ENCODE data around the gene TMEM273.

Gene TMEM273

DNA sequence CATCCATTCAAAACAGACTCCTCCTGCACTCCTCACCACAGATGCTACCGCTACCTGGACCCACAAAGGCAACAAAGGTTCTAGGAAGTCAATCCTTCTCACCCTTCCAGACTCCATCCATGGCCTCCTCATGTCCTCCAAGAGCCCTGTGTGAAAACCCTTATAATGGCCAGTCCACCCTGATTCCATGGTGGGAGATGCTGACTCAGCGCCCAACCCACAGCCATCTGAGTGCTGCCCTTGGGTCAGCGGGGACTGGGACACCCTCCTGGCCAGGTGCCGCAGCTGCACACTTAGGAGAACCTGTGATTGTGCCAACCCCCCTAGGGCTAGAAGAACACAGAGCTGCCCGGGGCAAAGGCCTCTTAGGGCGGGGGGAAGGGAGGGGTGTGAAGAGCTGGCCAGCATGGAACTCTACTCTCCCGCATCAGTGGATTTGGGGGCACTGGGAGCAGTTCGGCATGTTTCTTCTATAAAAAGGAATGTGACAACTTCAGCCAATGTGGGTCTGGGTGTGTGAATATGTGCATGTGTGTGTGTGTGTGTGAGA is 25.4 kb downstream of the TMEM273 start:
- DNase-seq (ENCODE audit: low spot score) = no peak

DNA sequence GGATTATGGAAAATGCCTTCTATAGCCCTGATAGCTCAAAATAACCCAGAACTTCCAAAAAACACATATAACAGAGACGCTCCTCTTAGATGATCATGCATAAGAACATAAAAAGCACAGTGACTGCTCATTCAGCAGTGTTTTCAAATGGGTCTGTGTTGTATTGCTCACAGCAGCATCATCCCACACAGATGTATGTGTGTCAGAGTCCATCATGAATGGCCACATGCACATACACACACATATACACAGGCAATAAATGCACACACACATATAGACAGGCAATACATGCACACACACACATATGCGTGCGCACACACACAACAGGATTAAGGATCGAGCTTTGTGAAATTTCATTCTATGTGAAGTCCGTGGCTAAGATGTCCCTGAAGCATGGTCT is 26.1 kb downstream of the TMEM273 start:
- no peak for DNase-seq (ENCODE audit: low spot score)

DNA sequence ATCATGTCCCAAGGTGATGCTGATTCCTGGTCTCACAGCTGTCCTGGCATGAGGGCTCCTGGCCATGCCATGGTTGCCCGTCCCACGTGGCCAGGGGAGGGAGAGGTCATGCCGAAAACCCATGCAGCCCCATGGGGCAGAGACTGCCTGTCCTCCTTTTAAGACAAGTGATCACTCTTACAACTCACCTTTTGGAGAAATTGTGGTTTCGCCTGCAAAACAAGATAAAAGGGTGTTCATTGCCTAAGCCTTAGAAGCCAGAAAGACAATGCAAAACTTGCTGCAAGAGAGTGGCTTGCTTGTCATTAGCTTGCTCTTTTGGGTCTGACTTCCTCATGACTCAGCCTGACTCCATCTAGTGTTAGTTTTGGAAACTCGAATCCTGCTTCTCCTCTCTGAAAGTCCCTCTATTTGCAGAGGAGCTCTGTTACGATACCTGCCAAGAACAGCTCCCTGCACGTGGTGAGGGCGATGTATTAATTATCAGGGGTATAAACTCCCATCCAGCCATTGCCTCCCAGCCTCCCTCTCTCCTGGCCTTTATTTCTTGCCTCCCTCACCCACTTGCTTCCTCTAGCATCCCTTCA is 26.7 kb downstream of the TMEM273 start:
- DNase-seq (ENCODE audit: low spot score) = no peak

GRCh38 chr10:49160814-49161213 is 27.4 kb downstream of the TMEM273 start:
- DNase-seq (ENCODE audit: low spot score) = no peak

DNA sequence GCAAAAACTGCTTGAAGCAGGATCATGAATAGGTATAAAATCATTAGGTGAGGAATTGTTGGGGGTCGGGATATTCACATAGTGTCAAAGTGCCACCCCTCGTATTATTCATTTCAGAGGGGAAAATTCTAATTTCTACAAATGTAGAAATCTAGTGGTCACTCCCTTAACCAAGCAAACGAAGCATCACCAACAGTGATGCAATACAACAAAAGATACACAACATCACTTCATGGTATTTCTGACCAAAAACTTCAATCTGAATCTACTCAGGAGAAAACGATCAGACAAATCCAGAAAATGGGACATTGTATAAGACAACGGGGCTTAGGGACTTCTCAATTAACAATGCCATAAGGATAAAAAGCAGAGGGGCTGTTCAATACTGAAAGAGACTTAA is 28.1 kb downstream of the TMEM273 start:
- no peak for DNase-seq (ENCODE audit: low spot score)

- DNase-seq (ENCODE audit: low spot score) = no peak
Measured at GRCh38 chr10:49158915-49159314, 29.3 kb downstream of the TMEM273 start.

DNA sequence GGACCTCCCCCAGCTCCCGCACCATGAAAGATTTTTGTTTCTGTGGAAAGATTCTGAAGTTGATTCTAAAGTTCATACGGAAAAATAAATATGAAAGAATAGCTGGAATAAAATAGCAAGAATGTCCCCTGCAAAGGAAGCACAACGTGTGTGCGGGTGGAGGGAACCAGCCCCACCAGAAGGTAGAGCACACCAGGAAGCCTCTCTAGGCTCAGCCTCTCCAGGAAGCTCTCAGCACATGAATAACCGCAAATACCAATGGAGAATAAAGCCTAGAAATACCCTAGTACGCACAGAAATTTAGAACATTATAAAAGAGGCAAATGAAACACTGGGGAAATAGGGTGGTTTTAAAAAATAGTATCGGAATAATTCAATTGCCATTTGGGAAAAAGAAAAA is 29.8 kb downstream of the TMEM273 start:
- DNase-seq (ENCODE audit: low spot score) = no peak

DNA sequence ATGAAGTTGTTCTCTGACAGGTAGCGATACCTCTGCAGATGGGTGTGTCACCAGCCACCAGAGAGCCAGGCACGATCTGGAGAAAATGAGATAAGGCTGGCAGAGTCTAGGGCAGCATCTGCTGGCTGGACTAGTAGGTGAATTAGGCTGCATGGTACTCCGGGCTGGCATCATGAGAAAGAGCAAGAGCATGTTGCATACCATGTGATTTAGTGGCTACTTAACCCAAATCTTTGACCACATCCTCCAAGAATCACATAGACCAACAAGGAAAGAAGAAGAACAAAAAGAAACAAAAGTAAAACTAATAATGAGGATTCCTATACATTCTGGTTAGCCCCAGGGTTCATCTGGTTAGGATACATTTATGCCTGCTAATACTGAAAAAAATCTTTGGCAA is 31.0 kb downstream of the TMEM273 start:
- no peak for DNase-seq (ENCODE audit: low spot score)

DNA sequence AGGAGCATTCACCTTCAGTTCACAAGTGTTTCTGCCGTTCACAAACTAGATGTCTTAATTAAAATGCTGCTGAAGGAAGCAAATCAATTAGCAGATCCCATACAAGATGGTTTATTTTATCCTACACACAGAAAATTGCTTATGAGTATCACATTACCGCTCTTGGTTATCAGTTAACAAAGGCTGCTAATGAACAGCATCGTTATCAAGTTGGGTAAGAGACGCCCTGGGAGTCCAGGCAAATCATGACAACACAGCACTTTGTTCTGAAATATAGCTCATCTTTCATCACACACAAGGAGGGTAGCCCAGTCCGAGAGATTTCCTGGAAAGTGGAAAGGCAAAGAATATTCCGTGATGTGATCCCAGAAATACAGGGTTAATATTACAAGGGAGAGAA is 33.5 kb downstream of the TMEM273 start:
- DNase-seq (ENCODE audit: low spot score) = no peak

- DNase-seq (ENCODE audit: low spot score) = no peak
Measured at GRCh38 chr10:49153971-49154370, 34.2 kb downstream of the TMEM273 start.

- DNase-seq (ENCODE audit: low spot score) = no peak
Measured at GRCh38 chr10:49153115-49153514, 35.1 kb downstream of the TMEM273 start.

DNA sequence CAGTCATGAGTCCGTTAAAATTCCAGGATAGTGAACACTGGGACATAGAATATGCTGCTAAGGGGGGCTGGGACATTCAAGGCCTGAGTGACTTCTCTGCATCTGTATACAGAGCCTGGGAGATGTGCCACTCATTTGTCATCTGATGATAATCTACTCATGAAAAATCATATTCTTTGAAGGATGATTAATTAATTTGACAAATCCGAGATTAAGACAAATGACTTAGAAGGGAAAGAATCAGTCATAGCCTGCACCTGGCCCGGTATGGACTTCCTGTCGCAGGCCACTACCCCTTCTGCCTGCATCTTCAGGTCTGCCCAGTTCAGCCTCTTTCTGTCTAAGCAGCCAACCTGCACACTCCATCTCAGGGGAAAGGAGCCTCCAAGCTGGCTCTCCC is 35.5 kb downstream of the TMEM273 start:
- DNase-seq (ENCODE audit: low spot score) = no peak

DNA sequence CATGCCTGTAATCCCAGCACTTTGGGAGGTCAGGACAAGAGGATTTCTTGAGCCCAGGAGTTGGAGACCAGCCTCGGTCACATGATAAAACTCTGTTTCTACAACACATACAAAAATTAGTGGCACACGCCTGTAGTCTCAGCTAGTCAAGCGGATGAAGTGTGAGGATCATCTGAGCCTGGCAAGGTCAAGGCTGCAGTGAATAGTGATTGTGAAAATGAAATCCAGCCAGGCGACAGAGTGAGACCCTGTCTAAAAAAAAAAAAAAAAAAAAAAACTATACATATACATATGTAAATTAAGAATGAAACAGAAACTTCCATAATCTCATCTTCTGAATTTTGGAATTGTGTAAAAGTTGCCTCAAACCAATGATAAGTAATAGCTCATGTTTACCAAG is 36.2 kb downstream of the TMEM273 start:
- no peak for DNase-seq (ENCODE audit: low spot score)

DNA sequence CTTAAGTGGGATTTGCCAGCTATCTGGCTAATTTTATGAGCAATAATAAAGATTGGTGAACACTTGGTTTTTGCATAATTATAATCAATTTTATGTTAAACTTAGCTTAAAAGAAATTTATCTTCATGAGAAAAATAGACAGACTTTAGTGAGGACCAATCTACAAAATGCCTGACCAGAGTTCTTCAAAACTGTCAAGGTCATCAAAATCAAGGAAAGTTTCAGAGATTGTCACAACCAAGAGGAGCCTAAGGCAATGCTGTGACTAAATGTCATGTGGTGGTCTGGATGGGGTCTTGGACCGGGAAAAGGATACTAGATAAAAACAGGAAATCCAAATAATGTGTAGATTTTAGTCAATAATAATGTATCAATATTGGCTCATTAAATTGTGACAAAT is 36.7 kb downstream of the TMEM273 start:
- no peak for DNase-seq (ENCODE audit: low spot score)

GRCh38 chr10:49151025-49151445 is 37.2 kb downstream of the TMEM273 start:
- no peak for DNase-seq (ENCODE audit: low spot score)

GRCh38 chr10:49150426-49150825 is 37.8 kb downstream of the TMEM273 start:
- no peak for DNase-seq (ENCODE audit: low spot score)

DNA sequence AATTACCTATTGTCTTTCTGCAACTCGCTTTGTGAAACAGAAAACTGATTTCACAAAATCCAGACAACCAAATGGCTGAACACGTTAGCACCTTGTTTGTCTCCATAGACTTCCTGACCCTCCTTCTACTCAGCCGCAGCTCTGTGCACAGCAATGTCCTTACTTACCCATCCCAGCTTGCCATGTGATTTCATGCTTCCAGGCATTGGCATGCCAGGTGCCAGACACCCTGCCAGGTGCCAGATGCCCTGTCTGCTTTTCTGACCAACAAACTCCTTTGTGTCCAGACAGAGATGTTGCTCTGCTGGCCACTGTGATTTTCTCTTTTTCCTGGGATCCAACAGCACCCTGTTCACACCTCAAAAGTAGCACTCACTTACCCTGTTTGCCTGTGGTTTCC is 38.3 kb downstream of the TMEM273 start:
- no peak for DNase-seq (ENCODE audit: low spot score)

DNA sequence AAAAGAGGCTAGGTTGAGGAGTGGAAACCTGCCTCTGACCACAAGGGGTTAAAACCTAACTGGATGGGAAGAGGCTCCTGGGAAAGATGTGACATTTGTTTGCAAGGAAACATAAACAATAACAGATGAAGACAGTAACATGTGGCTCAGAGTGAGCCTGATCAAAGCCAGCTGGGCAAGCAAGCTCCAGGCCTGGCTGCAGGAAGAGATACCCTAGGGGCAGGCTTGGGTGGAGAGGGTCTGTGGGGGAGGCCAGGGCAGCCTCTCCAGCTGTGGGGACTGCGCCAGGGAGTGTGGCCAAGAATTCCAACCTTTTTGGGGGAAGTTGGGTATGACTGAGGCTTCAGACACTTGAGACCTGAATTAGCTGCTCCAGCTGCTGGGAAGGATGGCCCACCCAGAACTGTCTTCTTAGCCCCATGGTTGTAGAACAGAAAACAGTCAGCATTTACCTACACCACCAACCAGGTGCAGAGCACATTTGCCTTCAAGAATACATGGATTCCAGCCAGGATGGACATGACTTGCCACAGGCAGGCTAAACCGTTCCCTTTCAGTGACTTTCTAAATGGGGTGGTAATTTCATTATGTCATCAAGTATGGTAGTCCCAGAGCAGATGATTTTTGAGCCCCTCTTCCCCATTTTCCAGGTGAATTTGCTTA is 44.0 kb downstream of the TMEM273 start:
- no peak for DNase-seq (ENCODE audit: low spot score)

- DNase-seq (ENCODE audit: low spot score) = no peak
Measured at GRCh38 chr10:49143249-49143648, 44.9 kb downstream of the TMEM273 start.

DNA sequence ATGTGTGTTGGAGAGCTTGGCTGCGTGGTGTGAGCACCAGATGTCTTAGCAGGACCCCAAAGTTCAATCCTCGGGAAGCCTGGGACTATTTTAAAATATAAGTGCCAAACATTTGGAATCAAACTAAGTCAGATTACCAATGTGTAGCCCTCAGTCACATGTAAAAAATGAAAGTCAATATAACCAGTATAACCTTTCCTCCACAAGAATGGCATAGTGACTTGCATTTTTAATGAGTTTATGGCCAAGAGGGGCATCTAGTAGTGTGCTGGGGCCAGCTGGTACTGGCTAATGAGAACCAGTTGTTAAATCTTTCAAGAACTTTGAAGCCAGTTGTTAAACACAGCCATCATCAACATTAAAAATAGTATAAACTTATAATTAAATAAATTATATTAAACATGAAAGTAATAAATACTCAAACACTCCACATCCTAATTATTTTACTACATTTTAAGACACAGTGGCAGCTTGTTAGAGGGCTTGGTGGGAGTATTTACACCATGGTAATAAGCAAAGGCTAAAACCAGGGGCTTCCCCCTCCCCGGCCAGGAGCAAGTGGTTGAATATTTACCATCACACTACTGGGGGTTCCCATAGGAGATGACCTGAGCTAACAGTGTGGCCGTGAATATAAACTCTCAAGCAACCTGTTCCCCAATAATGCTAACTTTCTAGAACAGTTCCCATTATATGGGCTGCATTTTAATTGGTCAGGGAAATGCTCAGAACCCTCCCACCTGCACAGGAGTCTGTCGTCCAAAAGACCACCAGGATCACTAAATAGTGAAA is 46.5 kb downstream of the TMEM273 start:
- no peak for DNase-seq (ENCODE audit: low spot score)

- DNase-seq (ENCODE audit: low spot score) = no peak
Measured at GRCh38 chr10:49140304-49141177, 47.6 kb downstream of the TMEM273 start.

DNA sequence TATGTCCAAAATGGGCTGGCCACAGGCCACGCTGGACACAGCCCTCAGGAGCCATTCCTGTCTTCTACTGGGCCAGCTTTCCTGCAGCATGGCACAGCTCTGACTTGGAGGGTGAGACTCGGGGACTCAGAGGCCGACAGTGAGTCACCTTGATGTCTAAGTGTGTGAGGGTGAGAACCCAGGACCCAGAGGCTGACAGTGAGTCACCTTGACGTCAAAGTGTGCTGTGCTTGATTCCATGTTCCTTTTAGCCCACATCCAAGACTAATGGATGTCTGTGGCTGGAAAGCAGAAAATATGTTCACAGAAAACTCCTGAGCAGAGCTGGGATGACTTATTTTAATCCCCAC is 48.4 kb downstream of the TMEM273 start:
- DNase-seq (ENCODE audit: low spot score) = no peak

All from CD4-positive, alpha-beta T cell treated with Interleukin-2 at 100 ng/mL for 4 hours (primary cell).